ENCODE data around the gene C1QTNF9B.
"Not testable (repeated sequence)": the region's sequence is repeated elsewhere in the genome, so short reads cannot be mapped to it uniquely, and the experiment has no call there.

Gene C1QTNF9B

DNA sequence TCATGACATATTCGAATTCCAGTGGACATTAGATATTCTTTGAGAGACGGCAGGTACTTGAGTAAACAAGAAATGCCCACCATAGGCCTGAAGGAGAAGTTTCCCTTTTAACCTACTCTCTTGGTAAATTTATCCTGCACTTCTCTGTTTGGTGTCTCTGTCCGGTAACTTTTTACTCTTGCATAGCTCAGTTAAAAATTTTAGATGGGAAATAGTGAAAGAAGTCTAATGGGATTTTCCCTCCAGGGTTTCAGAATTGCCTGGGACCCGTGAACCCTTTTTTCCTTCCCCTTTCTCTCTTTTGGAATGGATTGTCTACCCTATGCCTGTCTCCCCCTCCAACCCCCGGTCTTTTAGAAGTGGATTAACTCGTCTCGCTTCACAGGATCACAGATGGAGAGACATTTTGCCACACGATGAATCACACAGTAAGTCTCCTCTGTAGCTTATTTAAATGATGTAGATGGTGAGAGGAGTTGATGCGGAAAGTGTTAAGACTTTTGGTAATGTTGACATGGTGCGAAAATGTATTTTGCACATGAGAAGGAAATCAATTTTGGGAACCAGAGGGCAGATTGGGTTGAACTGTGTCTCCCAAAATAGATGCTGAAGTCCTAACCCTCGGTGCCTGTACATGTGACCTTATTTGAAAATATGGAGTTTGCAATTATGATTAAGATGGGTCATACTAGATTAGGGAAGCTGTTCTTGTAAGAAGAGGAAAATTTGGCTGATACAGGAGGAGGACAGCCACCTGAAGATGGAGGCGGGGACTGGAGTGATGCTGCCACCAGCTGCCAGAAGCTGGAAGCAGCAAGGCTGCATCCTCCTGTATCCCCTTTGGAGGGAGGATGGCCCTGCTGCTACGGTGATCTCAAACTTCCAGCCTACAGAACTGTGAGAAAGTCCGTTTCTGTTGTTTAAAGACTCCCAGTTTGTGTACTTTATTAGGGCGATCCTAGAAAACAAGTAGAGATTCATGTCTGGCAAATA lies 7.4 kb downstream of the C1QTNF9B start:
- no peak for TF ChIP-seq TAF1 (IDR thresholded peaks at IDR 0.05; ENCODE audit: borderline replicate concordance, low read depth, low read length)
- no peak for TF ChIP-seq POLR2A (IDR thresholded peaks at IDR 0.05; ENCODE audit: low read depth, low read length)
- TF ChIP-seq POLR2AphosphoS5 (IDR thresholded peaks at IDR 0.05; ENCODE audit: low read depth, low read length): no peak
- DNase-seq (ENCODE audit: insufficient read length) (no peak), FAIRE-seq (peak; percentile 67)

DNA sequence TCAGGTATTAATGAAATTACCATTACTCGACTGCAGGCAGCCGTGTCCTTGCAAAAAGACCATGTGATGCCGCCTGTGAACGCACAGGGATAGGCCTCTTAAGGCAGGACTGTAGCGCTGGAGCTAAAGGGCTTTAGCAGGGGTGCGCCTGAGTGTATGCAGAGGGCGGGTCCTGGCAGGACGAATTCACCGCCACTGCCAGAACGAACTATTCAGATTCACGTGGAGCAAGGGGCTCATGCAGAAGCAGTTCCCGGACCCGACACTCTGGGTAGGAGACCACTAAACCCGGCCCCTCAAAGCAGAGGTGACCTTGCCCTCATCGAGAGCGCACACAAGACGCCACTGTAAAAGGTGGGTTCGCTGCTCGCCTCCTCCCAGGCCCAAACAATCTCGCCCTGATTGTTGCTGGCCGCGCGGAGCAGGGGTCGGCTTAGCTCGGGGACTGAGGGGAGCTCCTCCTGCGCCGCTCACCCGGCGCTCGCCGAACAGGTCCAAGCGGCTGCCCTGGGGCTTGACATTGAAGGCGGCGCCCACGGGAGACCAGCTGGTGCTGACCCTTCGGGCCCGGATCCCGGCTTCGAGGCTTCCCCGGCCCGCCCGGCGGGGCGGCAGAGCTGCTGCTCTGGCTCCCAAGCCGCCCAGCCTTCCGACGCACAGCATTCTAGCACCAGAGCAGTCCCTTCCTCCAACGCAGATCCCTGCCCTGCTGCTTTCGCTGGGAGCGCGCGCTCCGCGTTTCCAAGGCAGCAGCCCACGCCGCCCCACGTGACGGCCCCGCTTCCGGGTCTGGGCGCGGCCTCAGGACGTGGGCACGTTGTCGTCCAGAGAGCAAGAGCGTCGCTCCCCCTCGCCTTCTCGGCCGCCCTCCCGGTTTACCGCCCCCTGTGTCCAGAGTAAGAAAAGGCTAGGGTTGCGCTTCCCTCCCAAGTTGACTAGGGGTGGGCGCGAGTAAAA lies 8.4 kb downstream of the C1QTNF9B start, which contains the start of gene MIPEP:
MIPEP (minus strand) TSS at position 743 of the 957 bp plus-strand sequence; CDS start at position 663, 80 bp downstream.
- peak; percentile 61; the same call in 1 of the 2 replicates for TF ChIP-seq POLR2A (IDR thresholded peaks at IDR 0.05; ENCODE audit: low read depth, low read length)
- TF ChIP-seq POLR2AphosphoS5 (IDR thresholded peaks at IDR 0.05; ENCODE audit: low read depth, low read length): peak; percentile 50; the same call in 1 of the 2 replicates
- TF ChIP-seq TAF1 (IDR thresholded peaks at IDR 0.05; ENCODE audit: borderline replicate concordance, low read depth, low read length): no peak
- FAIRE-seq: peak; percentile 99
- DNase-seq (ENCODE audit: insufficient read length): peak; percentile 85

GRCh38 chr13:23884361-23884760 lies 12.9 kb downstream of the C1QTNF9B start:
- not testable (repeated sequence) for DNase-seq (ENCODE audit: insufficient read length); FAIRE-seq

- DNase-seq (ENCODE audit: insufficient read length): no peak
Measured at GRCh38 chr13:23883255-23883654, 14.0 kb downstream of the C1QTNF9B start.

GRCh38 chr13:23881402-23881800 lies 15.9 kb downstream of the C1QTNF9B start:
- DNase-seq (ENCODE audit: insufficient read length): not testable (repeated sequence)
- FAIRE-seq: peak; percentile 63

More at GRCh38 chr13:23883255-23883654, 14.0 kb downstream of the C1QTNF9B start:
- FAIRE-seq: no peak
- TF ChIP-seq POLR2A (IDR thresholded peaks at IDR 0.05; ENCODE audit: low read depth, low read length) (no peak), POLR2AphosphoS5 (IDR thresholded peaks at IDR 0.05; ENCODE audit: low read depth, low read length) (no peak), TAF1 (IDR thresholded peaks at IDR 0.05; ENCODE audit: borderline replicate concordance, low read depth, low read length) (no peak)

GRCh38 chr13:23880493-23881401 lies 16.6 kb downstream of the C1QTNF9B start:
- peak; percentile 17 for FAIRE-seq
- not testable (repeated sequence) for DNase-seq (ENCODE audit: insufficient read length)

DNA sequence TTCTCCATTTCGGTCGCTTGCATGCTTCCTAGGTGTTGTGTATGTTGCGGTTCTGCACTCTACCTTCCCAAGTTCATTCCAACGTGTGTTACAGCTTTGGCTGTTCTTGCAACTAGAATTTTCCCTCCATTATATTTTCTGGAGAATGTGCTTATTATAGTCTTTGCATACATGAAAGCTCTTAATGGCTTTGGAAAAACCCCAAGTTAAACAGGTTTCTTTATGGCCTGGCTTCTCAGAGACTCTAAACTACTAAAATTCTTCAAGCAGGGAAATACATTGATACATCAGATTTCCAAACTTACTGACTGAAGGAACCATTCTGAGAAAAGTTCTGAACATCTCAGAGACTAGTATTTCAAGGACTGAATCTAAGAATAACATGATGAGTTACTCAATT lies 20.0 kb downstream of the C1QTNF9B start:
- TF ChIP-seq POLR2A (IDR thresholded peaks at IDR 0.05; ENCODE audit: low read depth, low read length) (no peak), TAF1 (IDR thresholded peaks at IDR 0.05; ENCODE audit: borderline replicate concordance, low read depth, low read length) (no peak), POLR2AphosphoS5 (IDR thresholded peaks at IDR 0.05; ENCODE audit: low read depth, low read length) (no peak)
- no peak for FAIRE-seq

DNA sequence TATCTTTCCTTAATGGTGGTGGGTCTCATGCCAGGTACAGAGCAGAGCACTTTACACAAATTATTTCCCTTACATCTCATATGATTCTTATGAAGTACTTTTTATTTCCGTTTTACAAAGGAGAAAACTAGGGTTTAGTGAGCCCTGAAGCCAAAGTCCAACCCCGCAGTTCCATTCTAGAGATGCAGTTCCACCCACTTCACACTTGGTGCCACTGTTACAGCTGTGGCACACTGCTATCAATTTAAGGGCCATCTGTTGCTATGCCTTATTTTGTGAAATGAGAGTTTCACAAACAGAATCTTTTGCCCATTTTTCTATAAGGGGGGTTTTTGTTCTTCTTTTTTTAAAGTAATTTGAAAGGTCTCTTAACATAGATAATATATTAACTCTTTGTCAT lies 21.0 kb downstream of the C1QTNF9B start:
- DNase-seq (ENCODE audit: insufficient read length): no peak
- TF ChIP-seq POLR2A (IDR thresholded peaks at IDR 0.05; ENCODE audit: low read depth, low read length) (no peak), TAF1 (IDR thresholded peaks at IDR 0.05; ENCODE audit: borderline replicate concordance, low read depth, low read length) (no peak), POLR2AphosphoS5 (IDR thresholded peaks at IDR 0.05; ENCODE audit: low read depth, low read length) (no peak)
- no peak for FAIRE-seq

More for the DNA sequence above, 20.0 kb downstream of the C1QTNF9B start:
- DNase-seq (ENCODE audit: insufficient read length): no peak

- FAIRE-seq: no peak
- no peak for DNase-seq (ENCODE audit: insufficient read length)
- TF ChIP-seq POLR2AphosphoS5 (IDR thresholded peaks at IDR 0.05; ENCODE audit: low read depth, low read length) (no peak), POLR2A (IDR thresholded peaks at IDR 0.05; ENCODE audit: low read depth, low read length) (no peak), TAF1 (IDR thresholded peaks at IDR 0.05; ENCODE audit: borderline replicate concordance, low read depth, low read length) (no peak)
Measured at GRCh38 chr13:23871616-23872220, 25.6 kb downstream of the C1QTNF9B start.

- DNase-seq (ENCODE audit: insufficient read length) (no peak), FAIRE-seq (no peak)
Measured at GRCh38 chr13:23870356-23871140, 26.8 kb downstream of the C1QTNF9B start.

More at GRCh38 chr13:23870356-23871140, 26.8 kb downstream of the C1QTNF9B start:
- TF ChIP-seq POLR2AphosphoS5 (IDR thresholded peaks at IDR 0.05; ENCODE audit: low read depth, low read length): no peak
- TF ChIP-seq POLR2A (IDR thresholded peaks at IDR 0.05; ENCODE audit: low read depth, low read length): no peak
- no peak for TF ChIP-seq TAF1 (IDR thresholded peaks at IDR 0.05; ENCODE audit: borderline replicate concordance, low read depth, low read length)

Measured in GM12892 (cell line).